GM23248 (cell line): ENCODE data around the gene FGGY. TPM values are rescaled to one million over a fixed set of nuclear protein-coding genes. Genes with fewer than 3 reads are reported as not detected.
A peak's percentile ranks its signal among the peaks of the same experiment; 100 is the strongest.

Experiments
- DNase-seq: peaks from one replicate; pipeline ENCODE4 v3.0.0-alpha.2; 2015
- H2AFZ ChIP-seq: fragments of 200-600 bp; sonication (generic); 2 replicates; pipeline ENCODE4 v1.6.1; 2016; ENCODE audit warnings: antibody characterized with exemption
- H3F3A ChIP-seq: fragments of 200-600 bp; sonication (generic); 2 replicates; pipeline ENCODE4 v1.6.1; 2016; ENCODE audit warnings: mild to moderate bottlenecking, antibody characterized with exemption, mixed run types; ENCODE audit not compliant: insufficient read depth
- H3K27ac ChIP-seq: fragments of 200-600 bp; sonication (generic); 2 replicates; pipeline ENCODE4 v1.5.1; 2016; ENCODE audit warnings: mild to moderate bottlenecking
- H3K27me3 ChIP-seq: fragments of 200-600 bp; sonication (generic); replicated peaks from 2 replicates; pipeline ENCODE4 v1.6.1; 2016; ENCODE audit warnings: mild to moderate bottlenecking; ENCODE audit not compliant: insufficient read depth
- H3K36me3 ChIP-seq: fragments of 200-600 bp; sonication (generic); 2 replicates; pipeline ENCODE4 v1.6.1; 2016; ENCODE audit warnings: low read depth, mild to moderate bottlenecking
- H3K4me1 ChIP-seq: fragments of 200-600 bp; sonication (generic); 2 replicates; pipeline ENCODE4 v1.6.1; 2016; ENCODE audit warnings: mild to moderate bottlenecking; ENCODE audit not compliant: insufficient read depth
- H3K4me2 ChIP-seq: fragments of 200-600 bp; sonication (generic); one replicate; pipeline ENCODE4 v1.6.1; 2016; ENCODE audit warnings: mild to moderate bottlenecking; ENCODE audit not compliant: unreplicated experiment
- H3K4me3 ChIP-seq: fragments of 200-600 bp; sonication (generic); 2 replicates; pipeline ENCODE4 v1.5.1; 2016; ENCODE audit warnings: mild to moderate bottlenecking
- H3K79me2 ChIP-seq: fragments of 200-600 bp; sonication (generic); 2 replicates; pipeline ENCODE4 v1.6.1; 2016; ENCODE audit warnings: mild to moderate bottlenecking; ENCODE audit not compliant: insufficient read depth
- H3K9ac ChIP-seq: fragments of 200-600 bp; sonication (generic); 2 replicates; pipeline ENCODE4 v1.6.1; 2016; ENCODE audit warnings: mild to moderate bottlenecking
- H3K9me2 ChIP-seq: fragments of 200-600 bp; sonication (generic); 2 replicates; pipeline ENCODE4 v1.6.1; 2016; ENCODE audit warnings: mixed run types, mild to moderate bottlenecking, moderate library complexity; ENCODE audit not compliant: insufficient read depth
- H3K9me3 ChIP-seq: fragments of 200-600 bp; sonication (generic); one replicate; pipeline ENCODE4 v1.6.1; 2017; ENCODE audit warnings: low read depth
- H4K20me1 ChIP-seq: fragments of 200-600 bp; sonication (generic); 2 replicates; pipeline ENCODE4 v1.6.0; 2016; ENCODE audit not compliant: insufficient read depth
- EZH2 ChIP-seq: fragments of 200-600 bp; sonication (generic); IDR thresholded peaks from 2 replicates; pipeline ENCODE4 v1.6.1; 2018; ENCODE audit warnings: antibody characterized with exemption, mild to moderate bottlenecking; ENCODE audit not compliant: insufficient read depth, poor library complexity, severe bottlenecking
- EZH2phosphoT487 ChIP-seq: fragments of 200-600 bp; sonication (generic); IDR thresholded peaks from 2 replicates; pipeline ENCODE4 v1.6.1; 2018; ENCODE audit warnings: antibody characterized with exemption, moderate library complexity, mild to moderate bottlenecking, low read depth; ENCODE audit not compliant: insufficient read depth
- WGBS, 2 experiments: methylation state at CpG; one replicate each; pipeline ENCODE4 v1.1.6; 2015 to 2017; ENCODE audit warnings: low lambda C conversion rate in 2 of 2, low coverage in 1 of 2; ENCODE audit errors: missing lambda C conversion rate in 2 of 2; 5-methylcytosine and 5-hydroxymethylcytosine counted together
- in situ Hi-C: fragments of 300-500 bp; cut with MboI; formaldehyde crosslinking; loops from 2 replicates; pipeline ENCODE4 v1.15.0; 2020
- polyA plus RNA-seq: library from polyadenylated mRNA; unstranded; fragments of >200 nt; fragmentation: Nextera tagmentation; extraction: Ambion mirVana; gene quantifications from 2 replicates; pipeline ENCODE4 v1.2.1, GENCODE V29; 2016
- total RNA-seq: library from RNA; depleted of rRNA; stranded (reverse); fragments of >200 nt; shearing (Covaris generic); gene quantifications from 2 replicates; pipeline ENCODE4 v1.2.3, GENCODE V29; 2014

The FGGY gene
- total and polyA plus RNA-seq, 2 experiments from 2014 or later: 12.8 to 16.9 TPM

DNA sequence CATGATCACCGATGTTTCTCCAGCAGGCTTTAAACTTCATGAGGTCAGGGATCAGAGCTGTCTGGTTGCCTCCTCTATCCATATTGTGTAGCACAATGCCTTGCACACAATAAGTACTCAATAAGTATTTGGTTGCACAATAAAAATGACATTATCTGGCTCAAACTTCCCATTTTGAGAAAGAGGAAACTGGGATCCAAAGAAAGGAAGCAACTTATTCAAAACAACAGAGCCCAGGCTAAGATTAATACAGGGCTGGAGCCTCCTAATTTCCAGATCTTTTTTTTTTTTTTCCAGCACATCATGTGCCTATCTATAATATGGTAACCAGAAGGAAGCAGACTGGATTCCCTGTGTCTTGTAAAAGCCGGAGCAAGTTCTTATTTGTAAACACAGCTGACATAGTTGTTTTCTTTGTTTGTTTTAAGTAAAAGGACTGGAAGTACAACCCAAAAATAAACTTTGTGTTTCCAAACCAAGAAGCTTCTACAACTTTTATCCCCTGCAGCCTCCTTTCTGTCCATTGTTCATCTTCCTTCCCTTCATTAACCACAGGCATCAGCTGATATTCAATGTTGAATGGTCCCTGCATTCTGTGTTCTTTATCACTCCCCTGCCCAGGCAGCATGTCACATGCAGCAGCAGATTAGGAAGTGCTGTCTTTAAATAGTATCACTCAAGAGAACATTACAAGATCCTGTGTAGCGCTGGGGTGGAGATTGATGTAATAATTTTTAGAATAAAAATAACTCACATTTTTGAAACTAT lies 446.6 kb downstream of the FGGY start:
- no peaks in the 10 kb centered on the region for H3K9me2 ChIP-seq
- no peak overlapping the region for H3K4me2 ChIP-seq
- 0 out of 2 replicates have a peak, but pooled peaks cover 7% of the 10 kb centered on the region for H3F3A ChIP-seq
- peaks cover 12% of the 10 kb centered on the region for H3K4me1 ChIP-seq
- no peak for DNase-seq
- no peak overlapping the region for H3K27ac ChIP-seq
- H3K9me3 ChIP-seq: no peaks in the 10 kb centered on the region
- no peak overlapping the region for H2AFZ ChIP-seq
- TF ChIP-seq EZH2phosphoT487 (no peak), EZH2 (no peak)
- no peaks in the 10 kb centered on the region for H3K79me2 ChIP-seq
- H3K36me3 ChIP-seq: no peaks in the 10 kb centered on the region
- no peak overlapping the region for H3K9ac ChIP-seq
- 47 to 55% methylated on average over 3 of the region's 3 CpGs for WGBS, 2 experiments
- in situ Hi-C loops: no loop called here
- H3K27me3 ChIP-seq: no peaks in the 10 kb centered on the region
- no peaks in the 10 kb centered on the region for H4K20me1 ChIP-seq
- H3K4me3 ChIP-seq: no peak overlapping the region

DNA sequence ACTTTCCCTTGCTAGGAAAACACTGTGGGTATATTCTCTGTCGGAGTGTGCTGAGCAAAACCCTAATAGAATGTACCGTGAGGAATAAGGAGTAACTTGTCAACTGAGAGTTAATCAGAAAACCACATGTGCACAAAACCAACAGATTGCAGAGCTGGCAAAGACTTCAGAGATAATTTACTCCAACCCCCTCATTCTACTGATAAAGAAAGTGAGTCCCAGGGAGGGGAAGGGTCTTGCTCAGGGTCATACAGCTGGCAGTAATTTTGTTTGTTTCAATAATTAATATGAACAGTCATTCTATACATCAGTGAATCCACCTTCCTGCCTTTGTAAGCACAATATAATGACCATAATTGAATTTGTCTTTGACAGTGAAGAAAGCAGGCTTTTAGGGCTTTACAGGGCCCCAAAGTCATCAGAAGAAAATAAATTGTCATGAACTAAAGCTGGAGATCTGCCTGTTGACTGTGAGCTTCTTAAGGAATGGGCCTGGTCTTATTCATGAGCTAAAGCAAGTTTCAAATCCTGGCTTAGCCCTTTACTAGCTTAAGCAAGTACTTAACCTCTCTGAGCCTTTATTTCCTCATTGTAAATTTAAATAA lies 450.6 kb downstream of the FGGY start:
- Histone ChIP-seq H3K9ac (no peak overlapping the region), H3K9me2 (no peaks in the 10 kb centered on the region), H3K4me3 (no peak overlapping the region), H3K4me1 (peaks cover 30% of the 10 kb centered on the region), H4K20me1 (no peaks in the 10 kb centered on the region), H2AFZ (no peak overlapping the region), H3K36me3 (no peaks in the 10 kb centered on the region), H3K79me2 (no peaks in the 10 kb centered on the region), H3K27ac (no peak overlapping the region), H3K4me2 (no peak overlapping the region), H3K27me3 (no peaks in the 10 kb centered on the region), H3F3A (peaks cover 12% of the 10 kb centered on the region; the same call in 1 of the 2 replicates), H3K9me3 (no peaks in the 10 kb centered on the region)
- in situ Hi-C loops: no loop called here
- WGBS, 2 experiments: 86 to 87% methylated on average over 2 of the region's 2 CpGs
- TF ChIP-seq EZH2: no peak
- TF ChIP-seq EZH2phosphoT487: no peak
- DNase-seq: no peak

- WGBS, 2 experiments: 18 to 29% methylated on average over 1 of the region's 1 CpG
- Histone ChIP-seq H4K20me1 (no peaks in the 10 kb centered on the region), H3K9me2 (no peaks in the 10 kb centered on the region), H3K9me3 (no peaks in the 10 kb centered on the region), H2AFZ (no peak overlapping the region), H3K79me2 (no peaks in the 10 kb centered on the region), H3K4me3 (no peak overlapping the region), H3K9ac (no peak overlapping the region), H3K4me1 (peaks cover 36% of the 10 kb centered on the region), H3K27ac (no peak overlapping the region), H3F3A (peaks cover 12% of the 10 kb centered on the region; the same call in 1 of the 2 replicates), H3K27me3 (no peaks in the 10 kb centered on the region), H3K4me2 (no peak overlapping the region), H3K36me3 (no peaks in the 10 kb centered on the region)
- no peak for TF ChIP-seq EZH2
- TF ChIP-seq EZH2phosphoT487: no peak
- no peak for DNase-seq
- in situ Hi-C loops: no loop called here
Measured at GRCh38 chr1:59748123-59748522, 451.2 kb downstream of the FGGY start.

- Histone ChIP-seq H3K4me2 (peak overlapping the region; percentile 76), H3K9me2 (no peaks in the 10 kb centered on the region), H3F3A (peaks cover 12% of the 10 kb centered on the region; the same call in 1 of the 2 replicates), H3K36me3 (no peaks in the 10 kb centered on the region), H3K27ac (peak overlapping the region; percentile 80), H2AFZ (peak overlapping the region; percentile 58), H4K20me1 (no peaks in the 10 kb centered on the region), H3K27me3 (no peaks in the 10 kb centered on the region), H3K9me3 (no peaks in the 10 kb centered on the region), H3K4me1 (peaks cover 33% of the 10 kb centered on the region), H3K79me2 (no peaks in the 10 kb centered on the region), H3K4me3 (0 out of 2 replicates have a peak overlapping the region, but pooled peaks have one; percentile 17), H3K9ac (peak overlapping the region; percentile 49)
- DNase-seq: peak; percentile 96
- no peak for TF ChIP-seq EZH2phosphoT487
- no peak for TF ChIP-seq EZH2
- WGBS, 2 experiments: 3% methylated on average over 4 of the region's 4 CpGs
- in situ Hi-C loops: no loop called here
Measured at GRCh38 chr1:59750328-59751003, 453.6 kb downstream of the FGGY start.
